ENCODE data around the gene RBM26.

RBM26 gene, protein sequence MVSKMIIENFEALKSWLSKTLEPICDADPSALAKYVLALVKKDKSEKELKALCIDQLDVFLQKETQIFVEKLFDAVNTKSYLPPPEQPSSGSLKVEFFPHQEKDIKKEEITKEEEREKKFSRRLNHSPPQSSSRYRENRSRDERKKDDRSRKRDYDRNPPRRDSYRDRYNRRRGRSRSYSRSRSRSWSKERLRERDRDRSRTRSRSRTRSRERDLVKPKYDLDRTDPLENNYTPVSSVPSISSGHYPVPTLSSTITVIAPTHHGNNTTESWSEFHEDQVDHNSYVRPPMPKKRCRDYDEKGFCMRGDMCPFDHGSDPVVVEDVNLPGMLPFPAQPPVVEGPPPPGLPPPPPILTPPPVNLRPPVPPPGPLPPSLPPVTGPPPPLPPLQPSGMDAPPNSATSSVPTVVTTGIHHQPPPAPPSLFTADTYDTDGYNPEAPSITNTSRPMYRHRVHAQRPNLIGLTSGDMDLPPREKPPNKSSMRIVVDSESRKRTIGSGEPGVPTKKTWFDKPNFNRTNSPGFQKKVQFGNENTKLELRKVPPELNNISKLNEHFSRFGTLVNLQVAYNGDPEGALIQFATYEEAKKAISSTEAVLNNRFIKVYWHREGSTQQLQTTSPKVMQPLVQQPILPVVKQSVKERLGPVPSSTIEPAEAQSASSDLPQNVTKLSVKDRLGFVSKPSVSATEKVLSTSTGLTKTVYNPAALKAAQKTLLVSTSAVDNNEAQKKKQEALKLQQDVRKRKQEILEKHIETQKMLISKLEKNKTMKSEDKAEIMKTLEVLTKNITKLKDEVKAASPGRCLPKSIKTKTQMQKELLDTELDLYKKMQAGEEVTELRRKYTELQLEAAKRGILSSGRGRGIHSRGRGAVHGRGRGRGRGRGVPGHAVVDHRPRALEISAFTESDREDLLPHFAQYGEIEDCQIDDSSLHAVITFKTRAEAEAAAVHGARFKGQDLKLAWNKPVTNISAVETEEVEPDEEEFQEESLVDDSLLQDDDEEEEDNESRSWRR

DNA sequence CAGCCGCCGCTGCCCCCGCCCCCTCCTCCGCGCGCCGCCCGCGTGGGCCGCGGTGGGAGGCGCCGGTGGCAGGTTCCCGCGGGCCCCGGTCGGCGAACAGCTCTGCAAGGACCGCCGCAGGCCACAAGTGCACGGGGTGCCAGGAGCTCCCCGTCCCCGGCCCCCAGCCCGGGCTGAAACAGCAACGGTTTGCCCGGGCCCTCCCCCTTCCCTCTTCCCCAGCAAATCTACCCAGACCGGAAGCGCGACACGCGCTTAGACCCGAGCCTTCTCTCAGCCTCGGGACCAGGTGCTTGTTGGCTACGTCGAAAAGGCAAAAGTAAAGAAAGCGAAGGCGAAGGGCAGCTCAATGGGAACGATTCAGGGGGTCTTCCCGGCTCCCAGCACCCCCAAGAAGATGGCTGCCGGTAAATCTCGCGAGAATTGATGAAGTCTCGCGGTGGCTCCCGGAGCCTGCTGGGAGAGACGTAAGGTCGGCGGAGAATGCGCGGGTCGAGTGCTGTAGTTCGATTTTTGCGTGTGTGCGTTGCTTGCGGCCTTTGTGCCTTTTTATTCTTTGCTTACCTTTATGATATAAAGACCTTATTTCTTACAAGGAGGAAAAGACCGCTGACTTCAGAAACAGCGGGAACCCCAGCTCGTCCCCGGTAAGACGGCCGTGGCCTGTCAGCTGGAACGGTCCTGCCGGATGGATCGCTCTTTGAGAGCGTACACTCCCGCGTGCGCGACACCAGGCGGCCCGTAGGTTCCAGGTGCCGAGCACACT lies at the start of gene RBM26:
Gene RBM26, minus strand, starts transcription at position 425 of the 766 bp plus-strand sequence. CDS start 481 bp downstream, outside the sequence.
- peak; percentile 85 to 93 (median 88) for DNase-seq (ENCODE audit: low read depth in 4 of 4, low spot score in 1 of 4)

DNA sequence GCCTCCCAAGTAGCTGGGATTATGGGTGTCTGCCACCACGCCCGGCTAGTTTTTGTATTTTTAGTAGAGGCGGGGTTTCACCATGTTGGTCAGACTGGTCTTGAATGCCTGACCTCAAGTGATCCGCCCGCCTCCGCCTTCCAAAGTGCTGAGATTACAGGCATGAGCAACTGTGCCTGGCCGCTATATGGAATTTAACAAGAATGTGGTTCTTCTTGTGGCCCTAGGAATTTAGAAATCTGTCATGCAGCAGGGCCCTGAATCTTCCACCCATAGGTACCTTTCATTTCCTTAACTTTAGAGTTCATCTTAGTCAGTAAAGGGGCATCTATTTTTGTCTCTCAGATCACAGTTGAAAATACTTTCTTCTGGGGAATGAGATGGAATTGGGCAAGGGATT lies 49.3 kb upstream of the RBM26 start:
- no peak for DNase-seq (ENCODE audit: low read depth in 4 of 4, low spot score in 1 of 4)

GRCh38 chr13:79452239-79452913 lies 46.3 kb upstream of the RBM26 start:
- DNase-seq (ENCODE audit: low read depth in 4 of 4, low spot score in 1 of 4) = no peak

GRCh38 chr13:79451500-79451962 lies 45.5 kb upstream of the RBM26 start:
- DNase-seq (ENCODE audit: low read depth in 4 of 4, low spot score in 1 of 4) = peak; percentile 76 to 91 (median 84)

DNA sequence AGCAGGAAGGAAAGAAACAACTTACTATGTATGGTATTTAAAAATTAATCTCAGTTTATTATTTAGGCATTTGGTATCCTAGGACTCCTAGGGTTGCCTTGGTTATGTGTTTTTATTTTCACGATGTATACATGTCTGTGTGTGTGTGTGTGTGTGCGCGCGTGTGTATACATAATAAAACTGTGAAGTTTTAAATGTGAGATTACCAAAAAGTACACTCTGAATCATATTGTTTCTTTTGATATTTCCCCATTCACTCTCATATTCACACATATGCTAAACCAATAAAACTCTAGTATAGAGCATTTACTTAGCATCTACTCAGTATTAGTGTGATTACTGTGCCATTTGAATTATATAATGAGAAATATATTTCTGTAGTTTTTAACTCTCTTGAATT lies 44.1 kb upstream of the RBM26 start:
- DNase-seq (ENCODE audit: low read depth in 4 of 4, low spot score in 1 of 4) = peak in 2 of 4 experiments; percentile 13 to 28

- DNase-seq (ENCODE audit: low read depth in 4 of 4, low spot score in 1 of 4) = no peak
Measured at GRCh38 chr13:79448413-79448812, 42.4 kb upstream of the RBM26 start.

GRCh38 chr13:79447741-79448140 lies 41.7 kb upstream of the RBM26 start:
- DNase-seq (ENCODE audit: low read depth in 4 of 4, low spot score in 1 of 4) = no peak

- no peak for DNase-seq (ENCODE audit: low read depth in 4 of 4, low spot score in 1 of 4)
Measured at GRCh38 chr13:79447141-79447540, 41.1 kb upstream of the RBM26 start.

GRCh38 chr13:79445968-79446645 lies 40.1 kb upstream of the RBM26 start:
- DNase-seq (ENCODE audit: low read depth in 4 of 4, low spot score in 1 of 4) = no peak

GRCh38 chr13:79442706-79443105 lies 36.7 kb upstream of the RBM26 start:
- DNase-seq (ENCODE audit: low read depth in 4 of 4, low spot score in 1 of 4) = no peak

- no peak for DNase-seq (ENCODE audit: low read depth in 4 of 4, low spot score in 1 of 4)
Measured at GRCh38 chr13:79442221-79442620, 36.2 kb upstream of the RBM26 start.

GRCh38 chr13:79440958-79441528 lies 35.0 kb upstream of the RBM26 start:
- no peak for DNase-seq (ENCODE audit: low read depth in 4 of 4, low spot score in 1 of 4)

DNA sequence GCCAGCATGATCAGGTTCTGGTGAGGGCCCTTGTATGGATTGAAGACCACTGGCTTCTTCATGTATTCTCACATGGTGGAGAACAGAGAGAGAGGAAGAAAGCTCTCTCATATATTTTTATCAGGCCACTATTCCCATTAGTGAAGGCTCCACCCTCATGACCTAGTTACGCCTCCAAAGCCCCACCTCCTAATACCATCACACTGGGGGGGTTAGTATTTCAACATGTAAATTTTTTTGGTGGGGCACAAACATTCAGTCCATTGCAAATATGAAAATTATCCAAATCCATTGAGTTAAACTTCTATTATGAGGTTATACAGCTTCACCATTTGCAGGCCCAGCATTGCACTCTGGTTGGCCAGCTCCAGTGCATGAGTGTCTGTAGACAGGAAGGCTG lies 33.2 kb upstream of the RBM26 start:
- no peak for DNase-seq (ENCODE audit: low read depth in 4 of 4, low spot score in 1 of 4)

DNA sequence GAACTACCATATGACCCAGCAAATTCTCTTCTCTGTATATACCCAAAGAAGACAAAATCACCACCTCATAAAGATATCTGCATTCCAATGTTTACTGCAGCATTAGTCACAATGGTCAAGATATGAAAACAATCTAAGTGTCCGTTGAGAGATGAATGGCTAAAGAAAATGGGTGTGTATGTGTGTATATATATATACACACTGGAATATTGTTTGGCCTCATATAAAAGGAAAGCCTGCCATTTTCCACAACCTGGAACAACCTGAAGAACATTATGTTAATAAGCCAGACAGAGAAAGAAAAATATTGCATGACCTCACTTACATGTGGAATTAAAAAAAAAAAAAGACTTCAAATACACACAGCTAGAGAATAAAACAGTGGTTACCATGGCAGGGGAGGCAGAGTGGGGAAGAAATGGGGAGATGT lies 29.5 kb upstream of the RBM26 start:
- no peak for DNase-seq (ENCODE audit: low read depth in 4 of 4, low spot score in 1 of 4)

- DNase-seq (ENCODE audit: low read depth in 4 of 4, low spot score in 1 of 4) = no peak
Measured at GRCh38 chr13:79434556-79434955, 28.5 kb upstream of the RBM26 start.

DNA sequence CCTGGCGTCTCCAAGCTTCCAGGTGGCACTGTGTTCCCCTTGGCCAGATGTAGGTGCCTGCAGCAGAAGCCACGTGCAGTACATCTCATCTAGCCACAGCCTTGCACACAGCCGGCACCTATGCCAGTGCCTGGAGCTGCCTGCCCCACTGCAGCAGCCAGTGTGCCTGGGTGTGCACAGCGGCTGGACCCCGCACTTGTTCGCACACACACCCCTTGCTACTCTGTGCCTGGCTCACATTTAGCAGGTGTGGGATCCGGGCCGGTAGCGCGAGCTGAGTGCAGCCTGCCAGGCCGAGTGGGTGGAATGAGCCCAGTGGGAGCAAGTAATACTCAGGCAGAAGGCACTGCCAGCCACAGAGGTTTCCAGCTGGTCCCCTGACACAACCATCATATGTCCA lies 26.9 kb upstream of the RBM26 start:
- DNase-seq (ENCODE audit: low read depth in 4 of 4, low spot score in 1 of 4) = no peak

- DNase-seq (ENCODE audit: low read depth in 4 of 4, low spot score in 1 of 4) = no peak
Measured at GRCh38 chr13:79432086-79432485, 26.0 kb upstream of the RBM26 start.

GRCh38 chr13:79429309-79429708 lies 23.3 kb upstream of the RBM26 start:
- DNase-seq (ENCODE audit: low read depth in 4 of 4, low spot score in 1 of 4) = no peak

DNA sequence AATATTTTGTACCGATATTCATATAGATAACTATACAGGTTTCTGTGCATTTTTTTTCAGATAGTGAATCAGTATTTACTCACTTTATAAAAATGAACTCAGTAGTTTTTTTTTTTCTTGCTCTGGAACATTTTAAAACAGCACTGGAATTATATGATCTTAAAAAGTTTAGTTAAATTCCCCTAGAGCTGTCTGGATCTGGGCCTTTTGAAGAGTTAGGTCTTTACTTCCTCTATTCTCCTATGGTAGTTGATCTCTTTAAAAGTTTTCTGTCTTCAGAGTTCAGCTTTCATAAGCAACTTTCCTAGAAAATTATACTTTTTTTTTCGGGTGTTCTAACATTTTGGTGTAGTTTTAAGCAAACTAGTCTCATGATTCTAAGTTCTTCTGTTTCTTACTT lies 21.8 kb upstream of the RBM26 start:
- no peak for DNase-seq (ENCODE audit: low read depth in 4 of 4, low spot score in 1 of 4)
